Measurements from ENCODE around the gene OR6M1.

DNA sequence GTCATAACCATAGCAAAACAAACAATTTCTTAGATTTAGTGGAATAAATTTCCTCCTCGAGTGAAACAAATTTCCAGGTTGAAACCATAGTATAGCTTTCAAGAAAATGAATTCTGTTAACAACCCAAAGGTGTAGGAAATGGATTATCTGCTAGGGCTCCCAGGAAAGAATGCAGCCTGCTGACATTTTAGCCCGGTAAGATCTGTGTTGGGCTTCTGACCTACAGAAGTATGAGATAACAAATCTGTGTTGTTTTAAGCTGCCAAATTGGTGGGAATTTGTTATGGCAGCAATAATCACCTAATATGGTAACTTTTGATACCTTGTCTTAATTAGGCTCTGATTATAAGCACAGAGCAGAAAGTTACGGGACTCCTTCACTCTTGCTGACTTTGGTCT lies 32.0 kb upstream of the OR6M1 start:
- TF ChIP-seq RAD21 (IDR thresholded peaks at IDR 0.05; ENCODE audit: low read length) (no peak), POLR2AphosphoS5 (IDR thresholded peaks at IDR 0.05; ENCODE audit: low read depth, low read length) (no peak), GABPA (IDR thresholded peaks at IDR 0.05; ENCODE audit: low read depth) (no peak), FOXM1 (IDR thresholded peaks at IDR 0.05; ENCODE audit: low read depth) (no peak), EP300 (IDR thresholded peaks at IDR 0.05; ENCODE audit: borderline replicate concordance in 1 of 2, low read depth in 1 of 2, low read length in 1 of 2) (no peak), TCF12 (IDR thresholded peaks at IDR 0.05) (no peak), RXRA (IDR thresholded peaks at IDR 0.05; ENCODE audit: borderline replicate concordance, low read depth) (no peak), YY1 (IDR thresholded peaks at IDR 0.05; ENCODE audit: low read depth) (no peak), EZH2phosphoT487 (IDR thresholded peaks at IDR 0.05; ENCODE audit: borderline replicate concordance, low read depth) (no peak)
- TF ChIP-seq, protein P1, sequence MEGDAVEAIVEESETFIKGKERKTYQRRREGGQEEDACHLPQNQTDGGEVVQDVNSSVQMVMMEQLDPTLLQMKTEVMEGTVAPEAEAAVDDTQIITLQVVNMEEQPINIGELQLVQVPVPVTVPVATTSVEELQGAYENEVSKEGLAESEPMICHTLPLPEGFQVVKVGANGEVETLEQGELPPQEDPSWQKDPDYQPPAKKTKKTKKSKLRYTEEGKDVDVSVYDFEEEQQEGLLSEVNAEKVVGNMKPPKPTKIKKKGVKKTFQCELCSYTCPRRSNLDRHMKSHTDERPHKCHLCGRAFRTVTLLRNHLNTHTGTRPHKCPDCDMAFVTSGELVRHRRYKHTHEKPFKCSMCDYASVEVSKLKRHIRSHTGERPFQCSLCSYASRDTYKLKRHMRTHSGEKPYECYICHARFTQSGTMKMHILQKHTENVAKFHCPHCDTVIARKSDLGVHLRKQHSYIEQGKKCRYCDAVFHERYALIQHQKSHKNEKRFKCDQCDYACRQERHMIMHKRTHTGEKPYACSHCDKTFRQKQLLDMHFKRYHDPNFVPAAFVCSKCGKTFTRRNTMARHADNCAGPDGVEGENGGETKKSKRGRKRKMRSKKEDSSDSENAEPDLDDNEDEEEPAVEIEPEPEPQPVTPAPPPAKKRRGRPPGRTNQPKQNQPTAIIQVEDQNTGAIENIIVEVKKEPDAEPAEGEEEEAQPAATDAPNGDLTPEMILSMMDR (IDR thresholded peaks at IDR 0.05) = no peak
- TF ChIP-seq, protein P2, sequence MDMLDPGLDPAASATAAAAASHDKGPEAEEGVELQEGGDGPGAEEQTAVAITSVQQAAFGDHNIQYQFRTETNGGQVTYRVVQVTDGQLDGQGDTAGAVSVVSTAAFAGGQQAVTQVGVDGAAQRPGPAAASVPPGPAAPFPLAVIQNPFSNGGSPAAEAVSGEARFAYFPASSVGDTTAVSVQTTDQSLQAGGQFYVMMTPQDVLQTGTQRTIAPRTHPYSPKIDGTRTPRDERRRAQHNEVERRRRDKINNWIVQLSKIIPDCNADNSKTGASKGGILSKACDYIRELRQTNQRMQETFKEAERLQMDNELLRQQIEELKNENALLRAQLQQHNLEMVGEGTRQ (IDR thresholded peaks at IDR 0.05; ENCODE audit: borderline replicate concordance, low read depth, low read length) = no peak
- TF ChIP-seq, protein P3, sequence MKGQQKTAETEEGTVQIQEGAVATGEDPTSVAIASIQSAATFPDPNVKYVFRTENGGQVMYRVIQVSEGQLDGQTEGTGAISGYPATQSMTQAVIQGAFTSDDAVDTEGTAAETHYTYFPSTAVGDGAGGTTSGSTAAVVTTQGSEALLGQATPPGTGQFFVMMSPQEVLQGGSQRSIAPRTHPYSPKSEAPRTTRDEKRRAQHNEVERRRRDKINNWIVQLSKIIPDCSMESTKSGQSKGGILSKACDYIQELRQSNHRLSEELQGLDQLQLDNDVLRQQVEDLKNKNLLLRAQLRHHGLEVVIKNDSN (IDR thresholded peaks at IDR 0.05; ENCODE audit: borderline replicate concordance, low read depth) = no peak
- TF ChIP-seq, protein P4, sequence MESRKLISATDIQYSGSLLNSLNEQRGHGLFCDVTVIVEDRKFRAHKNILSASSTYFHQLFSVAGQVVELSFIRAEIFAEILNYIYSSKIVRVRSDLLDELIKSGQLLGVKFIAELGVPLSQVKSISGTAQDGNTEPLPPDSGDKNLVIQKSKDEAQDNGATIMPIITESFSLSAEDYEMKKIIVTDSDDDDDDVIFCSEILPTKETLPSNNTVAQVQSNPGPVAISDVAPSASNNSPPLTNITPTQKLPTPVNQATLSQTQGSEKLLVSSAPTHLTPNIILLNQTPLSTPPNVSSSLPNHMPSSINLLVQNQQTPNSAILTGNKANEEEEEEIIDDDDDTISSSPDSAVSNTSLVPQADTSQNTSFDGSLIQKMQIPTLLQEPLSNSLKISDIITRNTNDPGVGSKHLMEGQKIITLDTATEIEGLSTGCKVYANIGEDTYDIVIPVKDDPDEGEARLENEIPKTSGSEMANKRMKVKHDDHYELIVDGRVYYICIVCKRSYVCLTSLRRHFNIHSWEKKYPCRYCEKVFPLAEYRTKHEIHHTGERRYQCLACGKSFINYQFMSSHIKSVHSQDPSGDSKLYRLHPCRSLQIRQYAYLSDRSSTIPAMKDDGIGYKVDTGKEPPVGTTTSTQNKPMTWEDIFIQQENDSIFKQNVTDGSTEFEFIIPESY (IDR thresholded peaks at IDR 0.05; ENCODE audit: borderline replicate concordance, low read depth) = no peak
- TF ChIP-seq, protein P5, sequence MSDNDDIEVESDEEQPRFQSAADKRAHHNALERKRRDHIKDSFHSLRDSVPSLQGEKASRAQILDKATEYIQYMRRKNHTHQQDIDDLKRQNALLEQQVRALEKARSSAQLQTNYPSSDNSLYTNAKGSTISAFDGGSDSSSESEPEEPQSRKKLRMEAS (IDR thresholded peaks at IDR 0.05; ENCODE audit: low read depth) = no peak
